ENCODE results near the gene TMEM156. TPM values are rescaled to one million over a fixed set of nuclear protein-coding genes. Genes with fewer than 3 reads are reported as not detected.

Gene TMEM156
- polyA plus RNA-seq, 1 of the 3 experiments (the other 2 are of a cell fraction): 0.13 TPM

DNA sequence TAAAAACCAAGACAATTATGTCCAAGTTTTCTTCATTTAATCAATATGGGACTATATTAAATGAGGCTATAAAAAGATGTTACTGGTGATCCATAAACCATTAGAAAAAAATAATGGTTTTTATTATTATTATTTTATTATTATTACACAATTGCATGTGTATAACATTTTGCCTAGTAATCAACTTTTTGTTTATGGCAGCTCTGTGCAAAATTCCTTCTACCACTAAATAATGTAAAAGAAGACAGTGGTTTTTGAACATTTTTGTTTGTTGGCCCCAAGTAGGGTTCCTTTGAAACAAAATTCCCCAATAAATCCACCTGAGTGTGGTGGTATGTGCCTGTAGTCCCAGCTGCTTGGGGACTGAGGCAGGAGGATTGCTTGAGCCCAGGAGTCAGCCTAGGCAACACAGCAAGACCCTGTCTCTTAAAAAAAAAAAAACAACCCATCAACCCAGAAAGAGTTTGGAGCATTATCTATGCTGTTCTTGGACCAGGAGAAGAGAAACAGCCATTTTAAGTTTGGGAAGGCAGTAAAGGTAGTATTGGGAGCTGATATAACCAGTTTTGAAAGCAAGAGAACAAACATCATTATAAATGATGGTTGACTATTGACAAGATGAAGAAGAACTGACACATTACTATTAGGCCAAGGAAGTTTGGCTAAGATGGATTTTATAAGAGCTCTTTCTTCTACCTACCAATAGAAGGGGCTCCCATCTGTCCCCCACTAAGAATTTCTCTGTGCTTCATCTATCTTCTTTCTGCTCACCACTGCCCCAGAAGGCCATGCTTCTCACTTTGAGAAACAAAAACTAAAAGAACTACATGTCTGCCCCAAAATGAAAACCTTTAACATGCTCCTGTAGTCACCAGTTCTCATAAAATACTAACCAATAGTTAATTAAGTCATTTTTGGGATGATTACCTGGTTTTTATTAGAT lies 2.2 kb downstream of the TMEM156 start:
- H3K4me3 ChIP-seq (ENCODE audit: low read depth in 2 of 2, low read length in 1 of 2): no peak overlapping the region
- no peak for DNase-seq
- H4K20me1 ChIP-seq (ENCODE audit: insufficient read depth): no peaks in the 10 kb centered on the region
- H2AFZ ChIP-seq (ENCODE audit: low read depth): peak overlapping the region; percentile 58; the same call in 1 of the 2 replicates
- ChIA-PET POLR2A (no interaction called here), CTCF (interaction anchor here (0.6 kb wide), 1 partner anchor 123 kb away, joined by 3 read pairs; no protein-coding TSS in a partner anchor)
- H3F3A ChIP-seq (replicated peaks; ENCODE audit: insufficient read depth): peaks cover 4% of the 10 kb centered on the region
- peaks cover 0 to 11% of the 10 kb centered on the region in 2 experiments; a peak in 1 of 4 replicates for H3K4me1 ChIP-seq (ENCODE audit: control insufficient read depth in 1 of 2, insufficient read depth in 2 of 2, low read depth in 1 of 2, low read length in 1 of 2)
- no peaks in the 10 kb centered on the region for H3K36me3 ChIP-seq (replicated peaks in 1 of 2; ENCODE audit: control insufficient read depth in 1 of 2, insufficient read depth in 2 of 2, low read length in 1 of 2)
- H3K4me2 ChIP-seq: no peak overlapping the region
- no peak overlapping the region for H3K9ac ChIP-seq
- H3K27ac ChIP-seq (ENCODE audit: low read depth in 2 of 2, low read length in 1 of 2): no peak overlapping the region
- H3K9me3 ChIP-seq: no peaks in the 10 kb centered on the region
- TF ChIP-seq RCOR1 (IDR thresholded peaks at IDR 0.05; ENCODE audit: low read length): no peak
- no peak for TF ChIP-seq NFIC (IDR thresholded peaks at IDR 0.05; ENCODE audit: borderline replicate concordance)
- TF ChIP-seq CHD2 (IDR thresholded peaks at IDR 0.05; ENCODE audit: low read length, partially characterized antibody): no peak
- TF ChIP-seq, protein P1, sequence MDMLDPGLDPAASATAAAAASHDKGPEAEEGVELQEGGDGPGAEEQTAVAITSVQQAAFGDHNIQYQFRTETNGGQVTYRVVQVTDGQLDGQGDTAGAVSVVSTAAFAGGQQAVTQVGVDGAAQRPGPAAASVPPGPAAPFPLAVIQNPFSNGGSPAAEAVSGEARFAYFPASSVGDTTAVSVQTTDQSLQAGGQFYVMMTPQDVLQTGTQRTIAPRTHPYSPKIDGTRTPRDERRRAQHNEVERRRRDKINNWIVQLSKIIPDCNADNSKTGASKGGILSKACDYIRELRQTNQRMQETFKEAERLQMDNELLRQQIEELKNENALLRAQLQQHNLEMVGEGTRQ (IDR thresholded peaks at IDR 0.05; ENCODE audit: borderline replicate concordance, low read depth, low read length): no peak
- no peak for TF ChIP-seq FOXM1 (IDR thresholded peaks at IDR 0.05; ENCODE audit: low read depth)
- no peak for TF ChIP-seq GABPA (IDR thresholded peaks at IDR 0.05; ENCODE audit: low read depth)
- no peak for TF ChIP-seq MEF2A (IDR thresholded peaks at IDR 0.05; ENCODE audit: borderline replicate concordance, low read depth)
- TF ChIP-seq TAF1 (IDR thresholded peaks at IDR 0.05; ENCODE audit: borderline replicate concordance, low read depth, low read length): no peak
- no peak for TF ChIP-seq MXI1 (IDR thresholded peaks at IDR 0.05; ENCODE audit: low read depth, low read length)
- TF ChIP-seq YY1 (IDR thresholded peaks at IDR 0.05; ENCODE audit: low read depth): no peak
- TF ChIP-seq EZH2phosphoT487 (IDR thresholded peaks at IDR 0.05; ENCODE audit: borderline replicate concordance, low read depth): no peak
- H3K9me2 ChIP-seq: no peaks in the 10 kb centered on the region
- no peaks in the 10 kb centered on the region for H3K27me3 ChIP-seq (ENCODE audit: insufficient read depth)
- no peaks in the 10 kb centered on the region for H3K79me2 ChIP-seq (ENCODE audit: insufficient read depth)

GRCh38 chr4:39026096-39026495 lies 6.1 kb downstream of the TMEM156 start:
- ChIA-PET POLR2A (no interaction called here), CTCF (interaction anchor here (1.6 kb wide), 1 partner anchor 123 kb away, joined by 4 read pairs; no protein-coding TSS in a partner anchor)
- no peak overlapping the region for H3K4me3 ChIP-seq (ENCODE audit: low read depth in 2 of 2, low read length in 1 of 2)
- no peaks in the 10 kb centered on the region for H3K9me3 ChIP-seq
- H3K36me3 ChIP-seq (replicated peaks in 1 of 2; ENCODE audit: control insufficient read depth in 1 of 2, insufficient read depth in 2 of 2, low read length in 1 of 2): no peaks in the 10 kb centered on the region
- no peaks in the 10 kb centered on the region for H3F3A ChIP-seq (replicated peaks; ENCODE audit: insufficient read depth)
- H3K9me2 ChIP-seq: no peaks in the 10 kb centered on the region
- no peaks in the 10 kb centered on the region for H3K4me1 ChIP-seq (ENCODE audit: control insufficient read depth in 1 of 2, insufficient read depth in 2 of 2, low read depth in 1 of 2, low read length in 1 of 2)
- no peak overlapping the region for H3K9ac ChIP-seq
- no peaks in the 10 kb centered on the region for H4K20me1 ChIP-seq (ENCODE audit: insufficient read depth)
- H2AFZ ChIP-seq (ENCODE audit: low read depth): peak overlapping the region; percentile 63
- no peaks in the 10 kb centered on the region for H3K79me2 ChIP-seq (ENCODE audit: insufficient read depth)
- no peaks in the 10 kb centered on the region for H3K27me3 ChIP-seq (ENCODE audit: insufficient read depth)
- no peak for TF ChIP-seq YY1 (IDR thresholded peaks at IDR 0.05; ENCODE audit: low read depth)
- TF ChIP-seq, protein P2, sequence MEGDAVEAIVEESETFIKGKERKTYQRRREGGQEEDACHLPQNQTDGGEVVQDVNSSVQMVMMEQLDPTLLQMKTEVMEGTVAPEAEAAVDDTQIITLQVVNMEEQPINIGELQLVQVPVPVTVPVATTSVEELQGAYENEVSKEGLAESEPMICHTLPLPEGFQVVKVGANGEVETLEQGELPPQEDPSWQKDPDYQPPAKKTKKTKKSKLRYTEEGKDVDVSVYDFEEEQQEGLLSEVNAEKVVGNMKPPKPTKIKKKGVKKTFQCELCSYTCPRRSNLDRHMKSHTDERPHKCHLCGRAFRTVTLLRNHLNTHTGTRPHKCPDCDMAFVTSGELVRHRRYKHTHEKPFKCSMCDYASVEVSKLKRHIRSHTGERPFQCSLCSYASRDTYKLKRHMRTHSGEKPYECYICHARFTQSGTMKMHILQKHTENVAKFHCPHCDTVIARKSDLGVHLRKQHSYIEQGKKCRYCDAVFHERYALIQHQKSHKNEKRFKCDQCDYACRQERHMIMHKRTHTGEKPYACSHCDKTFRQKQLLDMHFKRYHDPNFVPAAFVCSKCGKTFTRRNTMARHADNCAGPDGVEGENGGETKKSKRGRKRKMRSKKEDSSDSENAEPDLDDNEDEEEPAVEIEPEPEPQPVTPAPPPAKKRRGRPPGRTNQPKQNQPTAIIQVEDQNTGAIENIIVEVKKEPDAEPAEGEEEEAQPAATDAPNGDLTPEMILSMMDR (IDR thresholded peaks at IDR 0.05): no peak
- TF ChIP-seq RCOR1 (IDR thresholded peaks at IDR 0.05; ENCODE audit: low read length): no peak
- TF ChIP-seq, protein P3, sequence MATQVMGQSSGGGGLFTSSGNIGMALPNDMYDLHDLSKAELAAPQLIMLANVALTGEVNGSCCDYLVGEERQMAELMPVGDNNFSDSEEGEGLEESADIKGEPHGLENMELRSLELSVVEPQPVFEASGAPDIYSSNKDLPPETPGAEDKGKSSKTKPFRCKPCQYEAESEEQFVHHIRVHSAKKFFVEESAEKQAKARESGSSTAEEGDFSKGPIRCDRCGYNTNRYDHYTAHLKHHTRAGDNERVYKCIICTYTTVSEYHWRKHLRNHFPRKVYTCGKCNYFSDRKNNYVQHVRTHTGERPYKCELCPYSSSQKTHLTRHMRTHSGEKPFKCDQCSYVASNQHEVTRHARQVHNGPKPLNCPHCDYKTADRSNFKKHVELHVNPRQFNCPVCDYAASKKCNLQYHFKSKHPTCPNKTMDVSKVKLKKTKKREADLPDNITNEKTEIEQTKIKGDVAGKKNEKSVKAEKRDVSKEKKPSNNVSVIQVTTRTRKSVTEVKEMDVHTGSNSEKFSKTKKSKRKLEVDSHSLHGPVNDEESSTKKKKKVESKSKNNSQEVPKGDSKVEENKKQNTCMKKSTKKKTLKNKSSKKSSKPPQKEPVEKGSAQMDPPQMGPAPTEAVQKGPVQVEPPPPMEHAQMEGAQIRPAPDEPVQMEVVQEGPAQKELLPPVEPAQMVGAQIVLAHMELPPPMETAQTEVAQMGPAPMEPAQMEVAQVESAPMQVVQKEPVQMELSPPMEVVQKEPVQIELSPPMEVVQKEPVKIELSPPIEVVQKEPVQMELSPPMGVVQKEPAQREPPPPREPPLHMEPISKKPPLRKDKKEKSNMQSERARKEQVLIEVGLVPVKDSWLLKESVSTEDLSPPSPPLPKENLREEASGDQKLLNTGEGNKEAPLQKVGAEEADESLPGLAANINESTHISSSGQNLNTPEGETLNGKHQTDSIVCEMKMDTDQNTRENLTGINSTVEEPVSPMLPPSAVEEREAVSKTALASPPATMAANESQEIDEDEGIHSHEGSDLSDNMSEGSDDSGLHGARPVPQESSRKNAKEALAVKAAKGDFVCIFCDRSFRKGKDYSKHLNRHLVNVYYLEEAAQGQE (IDR thresholded peaks at IDR 0.05; ENCODE audit: low read depth, low read length): no peak
- TF ChIP-seq MXI1 (IDR thresholded peaks at IDR 0.05; ENCODE audit: low read depth, low read length): no peak
- TF ChIP-seq, protein P1 (IDR thresholded peaks at IDR 0.05; ENCODE audit: borderline replicate concordance, low read depth, low read length): no peak
- no peak for TF ChIP-seq NFIC (IDR thresholded peaks at IDR 0.05; ENCODE audit: borderline replicate concordance)
- no peak for TF ChIP-seq FOSL2 (IDR thresholded peaks at IDR 0.05; ENCODE audit: borderline replicate concordance, low read depth)
- TF ChIP-seq POLR2AphosphoS5 (IDR thresholded peaks at IDR 0.05; ENCODE audit: low read depth, low read length): no peak
- no peak overlapping the region for H3K4me2 ChIP-seq
- H3K27ac ChIP-seq (ENCODE audit: low read depth in 2 of 2, low read length in 1 of 2): no peak overlapping the region; a peak in 1 of 4 replicates
- DNase-seq: no peak
